ENCODE measurements around the gene TBCE. TPM values are rescaled to one million over a fixed set of nuclear protein-coding genes. Genes with fewer than 3 reads are reported as not detected.

TBCE gene
- total and polyA plus RNA-seq, 2 donors (not counting 1 experiment from before 2014, with no cell fraction given): 15.2 to 22.1 TPM

DNA sequence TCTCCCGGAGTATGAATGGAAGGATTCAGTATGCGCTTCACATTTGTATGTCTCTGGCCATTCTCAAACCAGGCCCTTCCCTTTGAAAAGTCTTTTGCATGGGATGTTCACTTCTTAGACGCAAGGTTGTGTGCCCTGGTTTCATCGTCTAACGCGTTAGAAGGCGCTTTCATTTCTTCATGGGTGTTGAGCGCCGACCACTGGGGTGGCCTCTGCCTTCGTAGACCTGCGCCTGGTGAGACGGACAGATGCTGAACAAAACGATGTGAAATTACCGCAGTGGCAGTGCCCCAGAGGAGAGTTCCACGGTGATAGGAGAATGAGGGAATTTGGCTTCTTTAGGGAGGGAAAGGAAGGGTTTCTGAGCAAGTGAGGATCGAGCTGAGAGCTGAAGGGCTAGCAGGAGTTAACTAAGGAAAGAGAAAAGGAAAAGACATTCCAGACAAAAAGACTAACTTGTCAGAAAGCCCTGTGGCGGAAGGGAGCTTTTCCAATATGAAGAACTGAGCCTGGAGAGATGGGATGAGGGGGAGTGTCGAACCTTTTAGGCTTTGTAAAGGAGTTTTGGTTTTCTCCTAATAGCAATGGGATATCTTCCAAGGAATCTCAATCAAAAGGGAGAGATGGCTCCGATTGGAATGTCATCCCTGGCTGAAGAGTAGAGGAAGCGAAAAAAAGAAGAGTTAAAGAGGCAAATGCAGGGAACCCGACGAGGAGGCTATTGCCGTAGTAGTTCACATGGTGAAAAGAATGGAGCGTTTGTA, 37.9 kb upstream of the TBCE start:
- ATAC-seq (ENCODE audit: low read depth) (peak; percentile 5), DNase-seq (no peak)
- H3K4me1 Mint-ChIP-seq: peaks cover 51% of the 10 kb centered on the region
- POLR2A ChIA-PET: no interaction called here
- no peak overlapping the region for H3K27ac Mint-ChIP-seq
- Histone ChIP-seq H2AFZ (ENCODE audit: insufficient read depth, low read depth, low read length, poor library complexity, severe bottlenecking) (peak overlapping the region; percentile 90), H3K27me3 (replicated peaks in 1 of 4; ENCODE audit: control extremely low read depth in 1 of 4, control insufficient read depth in 3 of 4, insufficient read depth in 4 of 4, low read length in 3 of 4) (no peaks in the 10 kb centered on the region), H3K4me3 (ENCODE audit: control extremely low read depth in 1 of 5, extremely low read depth in 1 of 5, insufficient read depth in 1 of 5, low read depth in 2 of 5, low read length in 4 of 5) (peak overlapping the region; percentile 83 to 99 (median 91)), H3K9ac (ENCODE audit: low read length) (peak overlapping the region; percentile 87), H3K9me3 (ENCODE audit: control extremely low read depth in 1 of 3, control insufficient read depth in 2 of 3, insufficient read depth in 1 of 3, low read length in 2 of 3) (no peaks in the 10 kb centered on the region), H3K27ac (ENCODE audit: low read length in 2 of 2) (peak overlapping the region; percentile 84 to 88), H3K4me2 (replicated peaks; ENCODE audit: low read depth, low read length, poor library complexity, severe bottlenecking) (peak overlapping the region; percentile 85), H4K20me1 (ENCODE audit: control insufficient read depth, insufficient read depth, low read length, poor library complexity, severe bottlenecking) (peaks cover 58% of the 10 kb centered on the region), H3K36me3 (replicated peaks in 1 of 2; ENCODE audit: control extremely low read depth in 1 of 2, control insufficient read depth in 1 of 2, extremely low read depth in 1 of 2, insufficient read depth in 2 of 2, low read length in 1 of 2) (peaks cover 0 to 1% of the 10 kb centered on the region in 2 experiments), H3K4me1 (ENCODE audit: control insufficient read depth in 2 of 2, insufficient read depth in 2 of 2, low read length in 2 of 2) (peaks cover 30 to 53% of the 10 kb centered on the region in 2 donors), H3K79me2 (ENCODE audit: control insufficient read depth, insufficient read depth, low read length) (peaks cover 89% of the 10 kb centered on the region)
- H3K9me3 Mint-ChIP-seq (ENCODE audit: insufficient read depth): no peaks in the 10 kb centered on the region
- 5% methylated on average over 22 of the region's 24 CpGs for WGBS (ENCODE audit: insufficient coverage)
- intact Hi-C loops (cut with micrococcal nuclease): loop anchor here (1.0 to 10.0 kb wide), 6 partner anchors 76 to 1465 kb away; partner anchors contain the start of genes IRF2BP2, LYST and MTR
- H3K27me3 Mint-ChIP-seq: no peaks in the 10 kb centered on the region
- CTCF ChIA-PET: interaction anchor here (0.7 to 1.6 kb wide), 7 partner anchors 38 to 175 kb away, joined by 3 to 4 read pairs (median 3); partner anchors contain the start of gene B3GALNT2
- no peak overlapping the region for H3K4me3 Mint-ChIP-seq
- TF ChIP-seq CTCF (IDR thresholded peaks at IDR 0.05): no peak
- no peak for TF ChIP-seq EZH2 (IDR thresholded peaks at IDR 0.05; ENCODE audit: borderline replicate concordance, insufficient read depth, low read depth, low read length, poor library complexity, severe bottlenecking)

- DNase-seq (no peak), ATAC-seq (ENCODE audit: low read depth) (no peak)
- Histone ChIP-seq H4K20me1 (ENCODE audit: control insufficient read depth, insufficient read depth, low read length, poor library complexity, severe bottlenecking) (peaks cover 51% of the 10 kb centered on the region), H3K9me3 (ENCODE audit: control extremely low read depth in 1 of 3, control insufficient read depth in 2 of 3, insufficient read depth in 1 of 3, low read length in 2 of 3) (no peaks in the 10 kb centered on the region), H3K4me2 (replicated peaks; ENCODE audit: low read depth, low read length, poor library complexity, severe bottlenecking) (peak overlapping the region; percentile 85), H3K79me2 (ENCODE audit: control insufficient read depth, insufficient read depth, low read length) (peaks cover 89% of the 10 kb centered on the region), H3K27me3 (replicated peaks in 1 of 4; ENCODE audit: control extremely low read depth in 1 of 4, control insufficient read depth in 3 of 4, insufficient read depth in 4 of 4, low read length in 3 of 4) (no peaks in the 10 kb centered on the region), H3K36me3 (replicated peaks in 1 of 2; ENCODE audit: control extremely low read depth in 1 of 2, control insufficient read depth in 1 of 2, extremely low read depth in 1 of 2, insufficient read depth in 2 of 2, low read length in 1 of 2) (peaks cover 5 to 8% of the 10 kb centered on the region in 2 experiments), H2AFZ (ENCODE audit: insufficient read depth, low read depth, low read length, poor library complexity, severe bottlenecking) (no peak overlapping the region), H3K27ac (ENCODE audit: low read length in 2 of 2) (peak overlapping the region in 1 of 2 donors; percentile 88), H3K9ac (ENCODE audit: low read length) (no peak overlapping the region), H3K4me3 (ENCODE audit: control extremely low read depth in 1 of 5, extremely low read depth in 1 of 5, insufficient read depth in 1 of 5, low read depth in 2 of 5, low read length in 4 of 5) (no peak overlapping the region), H3K4me1 (ENCODE audit: control insufficient read depth in 2 of 2, insufficient read depth in 2 of 2, low read length in 2 of 2) (peaks cover 24 to 40% of the 10 kb centered on the region in 2 donors)
- TF ChIP-seq CTCF (IDR thresholded peaks at IDR 0.05): no peak
- no peak for TF ChIP-seq EZH2 (IDR thresholded peaks at IDR 0.05; ENCODE audit: borderline replicate concordance, insufficient read depth, low read depth, low read length, poor library complexity, severe bottlenecking)
- H3K4me1 Mint-ChIP-seq: peaks cover 40% of the 10 kb centered on the region
- intact Hi-C loops (cut with micrococcal nuclease): no loop called here
- no peaks in the 10 kb centered on the region for H3K9me3 Mint-ChIP-seq (ENCODE audit: insufficient read depth)
- H3K4me3 Mint-ChIP-seq: peak overlapping the region; percentile 9
- 100% methylated on average over 1 of the region's 5 CpGs for whole genome bisulfite sequencing (ENCODE audit: insufficient coverage)
- POLR2A ChIA-PET: no interaction called here
- CTCF ChIA-PET: interaction anchor here (0.6 to 1.6 kb wide), 3 partner anchors 80 to 93 kb away, joined by 3 to 4 read pairs (median 3); no protein-coding TSS in a partner anchor
- no peaks in the 10 kb centered on the region for H3K27me3 Mint-ChIP-seq
- H3K27ac Mint-ChIP-seq: no peak overlapping the region
Observed at GRCh38 chr1:235330918-235331285, 36.3 kb upstream of the TBCE start.

Data from B cell (primary cell).